OCI-LY3 (cell line): ENCODE measurements around the gene CFP.

Experiments
- EZH2phosphoT487 ChIP-seq: fragments of 200-600 bp; shearing (Covaris generic); IDR thresholded peaks from 2 replicates; pipeline ENCODE4 v1.6.1; 2018; ENCODE audit warnings: antibody characterized with exemption, mixed run types, low read depth
- TF ChIP-seq, protein P1 (sequence below): fragments of 200-600, 300-600 bp; sonication (generic); IDR thresholded peaks from 2 replicates; pipeline ENCODE4 v1.5.1; 2014; ENCODE audit warnings: antibody characterized with exemption, low read length, low read depth

DNA sequence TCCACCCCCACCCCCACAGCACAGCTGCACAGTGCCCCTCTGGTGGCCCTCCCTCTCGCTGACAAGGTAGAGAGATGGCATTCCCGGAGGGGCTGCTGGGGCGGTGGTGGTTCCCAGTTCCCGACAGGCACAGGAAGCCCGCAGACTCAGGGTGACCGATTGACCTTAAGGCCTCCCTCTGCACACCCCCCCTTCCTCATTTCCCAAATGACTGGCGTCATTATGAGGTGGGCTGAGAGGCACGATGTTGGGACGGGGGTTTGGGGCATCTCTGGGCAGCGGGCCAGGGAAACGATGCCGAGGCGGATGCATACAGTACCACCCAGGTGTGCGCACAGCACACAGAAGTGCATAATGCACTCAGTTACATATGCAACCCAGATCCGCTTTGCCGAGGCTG, 51.0 kb downstream of the CFP start:
- TF ChIP-seq, protein P1, sequence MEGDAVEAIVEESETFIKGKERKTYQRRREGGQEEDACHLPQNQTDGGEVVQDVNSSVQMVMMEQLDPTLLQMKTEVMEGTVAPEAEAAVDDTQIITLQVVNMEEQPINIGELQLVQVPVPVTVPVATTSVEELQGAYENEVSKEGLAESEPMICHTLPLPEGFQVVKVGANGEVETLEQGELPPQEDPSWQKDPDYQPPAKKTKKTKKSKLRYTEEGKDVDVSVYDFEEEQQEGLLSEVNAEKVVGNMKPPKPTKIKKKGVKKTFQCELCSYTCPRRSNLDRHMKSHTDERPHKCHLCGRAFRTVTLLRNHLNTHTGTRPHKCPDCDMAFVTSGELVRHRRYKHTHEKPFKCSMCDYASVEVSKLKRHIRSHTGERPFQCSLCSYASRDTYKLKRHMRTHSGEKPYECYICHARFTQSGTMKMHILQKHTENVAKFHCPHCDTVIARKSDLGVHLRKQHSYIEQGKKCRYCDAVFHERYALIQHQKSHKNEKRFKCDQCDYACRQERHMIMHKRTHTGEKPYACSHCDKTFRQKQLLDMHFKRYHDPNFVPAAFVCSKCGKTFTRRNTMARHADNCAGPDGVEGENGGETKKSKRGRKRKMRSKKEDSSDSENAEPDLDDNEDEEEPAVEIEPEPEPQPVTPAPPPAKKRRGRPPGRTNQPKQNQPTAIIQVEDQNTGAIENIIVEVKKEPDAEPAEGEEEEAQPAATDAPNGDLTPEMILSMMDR = no peak
- no peak for TF ChIP-seq EZH2phosphoT487
